Left lung (tissue), 10 donors: Measurements from ENCODE around the gene DNAJB6. TPM values are rescaled to one million over a fixed set of nuclear protein-coding genes. Genes with fewer than 3 reads are reported as not detected.

Experiments used
- ATAC-seq: fragments of 200-7000 bp; cut with Tn5 transposase; one replicate; pipeline ENCODE4 v1.9.1; 2020; ENCODE audit warnings: moderate library complexity
- DNase-seq, 4 donors: peaks; one replicate each; pipeline ENCODE4 v3.0.0-alpha.2; 2013 to 2020
- H3K27ac ChIP-seq, 2 donors: fragments of 200-600 bp; sonication (generic) in 1 of 2; one replicate each; pipeline versions ENCODE4 v1.5.0 to v1.8.0; 2020 to 2021
- H3K27me3 ChIP-seq, 2 donors: fragments of 200-600 bp; sonication (generic) in 1 of 2; one replicate each; pipeline versions ENCODE4 v1.5.0 to v1.8.0; 2020 to 2021
- H3K36me3 ChIP-seq, 2 donors: fragments of 200-600 bp; sonication (generic) in 1 of 2; one replicate each; pipeline versions ENCODE4 v1.5.0 to v1.8.0; 2020 to 2021
- H3K4me1 ChIP-seq, 2 donors: fragments of 200-600 bp; one replicate each; pipeline ENCODE4 v1.8.0; 2021
- H3K4me3 ChIP-seq, 2 donors: fragments of 200-600 bp; sonication (generic) in 1 of 2; one replicate each; pipeline versions ENCODE4 v1.5.0 to v1.8.0; 2020 to 2021; ENCODE audit warnings: mild to moderate bottlenecking in 1 of 2
- H3K9me3 ChIP-seq, 2 donors: fragments of 200-600 bp; sonication (generic) in 1 of 2; one replicate each; pipeline versions ENCODE4 v1.5.0 to v1.8.0; 2020 to 2021
- CTCF ChIP-seq, 2 donors: fragments of 200-600 bp; sonication (generic) in 1 of 2; IDR thresholded peaks; one replicate each; pipeline versions ENCODE4 v1.5.0 to v1.8.0; 2021; ENCODE audit warnings: antibody characterized with exemption in 2 of 2
- intact Hi-C, 2 donors: fragments of 100-400 bp; cut with DNase I; formaldehyde crosslinking; loops; one replicate each; pipeline versions ENCODE4 v1.11.2 to v1.14.2; 2022
- polyA plus RNA-seq, 6 donors: library from polyadenylated mRNA; unstranded; fragments of 120-200 nt; gene quantifications; one replicate each; pipeline ENCODE4 v1.2.1, GENCODE V29; 2013; ENCODE audit not compliant: insufficient read length in 6 of 6
- total RNA-seq, 2 donors: library from RNA; stranded (reverse); fragmentation: NEBNext Ultra II Directional; extraction: Animal tissue kit (Norgen Biotek cat#: 25700); gene quantifications; one replicate each; pipeline ENCODE4 v1.2.1, GENCODE V29; 2021
- donor health status: DM: no; HTN: yes; CAD: no.
- donor health status: DM: no; HTN: no; CAD: no.

DNAJB6 gene
- total and polyA plus RNA-seq, 8 donors = 76.6 to 150 (median 131) TPM

- no peak overlapping the region for H3K27ac ChIP-seq
- peaks cover 0 to 12% of the 10 kb centered on the region in 2 donors for H3K4me1 ChIP-seq
- DNase-seq (peak in 1 of 4 donors; percentile 60), ATAC-seq (no peak)
- intact Hi-C loops = no loop called here
- no peak overlapping the region for H3K4me3 ChIP-seq
- no peaks in the 10 kb centered on the region for H3K27me3 ChIP-seq
- no peak for TF ChIP-seq CTCF (IDR thresholded peaks at IDR 0.05)
- H3K9me3 ChIP-seq = no peaks in the 10 kb centered on the region
- H3K36me3 ChIP-seq = no peaks in the 10 kb centered on the region
Observed at GRCh38 chr7:157306846-157307838, 29.7 kb upstream of the DNAJB6 start.

GRCh38 chr7:157309988-157310668, 26.7 kb upstream of the DNAJB6 start:
- Histone ChIP-seq H3K36me3 (no peaks in the 10 kb centered on the region), H3K4me1 (no peaks in the 10 kb centered on the region), H3K4me3 (no peak overlapping the region), H3K27me3 (no peaks in the 10 kb centered on the region), H3K9me3 (no peaks in the 10 kb centered on the region), H3K27ac (no peak overlapping the region)
- intact Hi-C loops = no loop called here
- no peak for DNase-seq
- no peak for TF ChIP-seq CTCF (IDR thresholded peaks at IDR 0.05)
- peak; percentile 57 for ATAC-seq

- DNase-seq = no peak
- Histone ChIP-seq H3K4me1 (no peaks in the 10 kb centered on the region), H3K27ac (no peak overlapping the region), H3K4me3 (no peak overlapping the region), H3K9me3 (no peaks in the 10 kb centered on the region), H3K36me3 (no peaks in the 10 kb centered on the region), H3K27me3 (no peaks in the 10 kb centered on the region)
- ATAC-seq = no peak
- intact Hi-C loops = no loop called here
- no peak for TF ChIP-seq CTCF (IDR thresholded peaks at IDR 0.05)
Observed at GRCh38 chr7:157310676-157311185, 26.1 kb upstream of the DNAJB6 start.

- intact Hi-C loops = no loop called here
- H3K27ac ChIP-seq = no peak overlapping the region
- no peak for TF ChIP-seq CTCF (IDR thresholded peaks at IDR 0.05)
- no peak for ATAC-seq
- no peak overlapping the region for H3K4me3 ChIP-seq
- H3K4me1 ChIP-seq = peaks cover 0 to 1% of the 10 kb centered on the region in 2 donors
- H3K27me3 ChIP-seq = no peaks in the 10 kb centered on the region
- H3K9me3 ChIP-seq = no peaks in the 10 kb centered on the region
- no peaks in the 10 kb centered on the region for H3K36me3 ChIP-seq
- DNase-seq = no peak
Observed at GRCh38 chr7:157312941-157313340, 23.9 kb upstream of the DNAJB6 start.

GRCh38 chr7:157313645-157314044, 23.2 kb upstream of the DNAJB6 start:
- Histone ChIP-seq H3K4me3 (no peak overlapping the region), H3K4me1 (peaks cover 0 to 9% of the 10 kb centered on the region in 2 donors), H3K36me3 (no peaks in the 10 kb centered on the region), H3K27me3 (no peaks in the 10 kb centered on the region), H3K9me3 (no peaks in the 10 kb centered on the region), H3K27ac (no peak overlapping the region)
- no peak for ATAC-seq
- DNase-seq = no peak
- no peak for TF ChIP-seq CTCF (IDR thresholded peaks at IDR 0.05)
- intact Hi-C loops = no loop called here
